HG02885 (cell line): ENCODE measurements around the gene PIP5K1C.

Source experiments
- ATAC-seq: cut with Tn5 transposase; IDR thresholded peaks from one replicate; pipeline ENCODE4 v1.9.1; 2021; ENCODE audit warnings: mild to moderate bottlenecking; ENCODE audit not compliant: unreplicated experiment, poor library complexity

Gene PIP5K1C

GRCh38 chr19:3721887-3722442 is 21.7 kb upstream of the PIP5K1C start:
- ATAC-seq = no peak

GRCh38 chr19:3721131-3721886 is 21.0 kb upstream of the PIP5K1C start:
- no peak for ATAC-seq

DNA sequence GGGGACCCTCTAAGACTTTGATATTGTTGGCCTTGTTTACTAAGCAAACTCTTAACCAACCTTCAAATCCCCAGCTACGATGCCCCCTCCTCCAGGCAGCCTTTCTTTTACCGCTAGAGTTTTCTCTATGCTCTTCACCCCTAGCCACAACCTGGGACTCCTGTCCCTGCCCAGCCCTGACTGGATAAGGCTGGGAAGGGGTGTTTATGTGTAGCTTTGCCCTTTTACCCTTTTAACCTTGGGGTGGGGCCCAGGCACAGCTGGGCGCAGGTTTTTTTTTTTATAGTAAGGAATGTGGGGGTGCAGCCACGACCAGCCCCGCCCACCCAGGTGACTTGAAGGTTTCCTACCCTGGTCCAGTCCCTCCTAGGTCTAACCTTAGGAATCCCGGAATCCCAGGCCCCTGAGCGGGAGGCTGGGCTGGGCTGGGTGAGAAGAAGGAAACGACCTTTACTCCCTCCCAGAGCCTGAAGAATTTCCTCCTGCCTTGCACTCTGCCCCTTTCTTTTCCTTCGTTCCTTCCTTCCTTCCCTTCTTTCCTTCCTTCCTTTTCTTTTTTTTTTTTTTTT is 20.2 kb upstream of the PIP5K1C start:
- no peak for ATAC-seq

GRCh38 chr19:3719868-3720267 is 19.6 kb upstream of the PIP5K1C start:
- no peak for ATAC-seq

- no peak for ATAC-seq
Observed at GRCh38 chr19:3716147-3716668, 15.9 kb upstream of the PIP5K1C start.

DNA sequence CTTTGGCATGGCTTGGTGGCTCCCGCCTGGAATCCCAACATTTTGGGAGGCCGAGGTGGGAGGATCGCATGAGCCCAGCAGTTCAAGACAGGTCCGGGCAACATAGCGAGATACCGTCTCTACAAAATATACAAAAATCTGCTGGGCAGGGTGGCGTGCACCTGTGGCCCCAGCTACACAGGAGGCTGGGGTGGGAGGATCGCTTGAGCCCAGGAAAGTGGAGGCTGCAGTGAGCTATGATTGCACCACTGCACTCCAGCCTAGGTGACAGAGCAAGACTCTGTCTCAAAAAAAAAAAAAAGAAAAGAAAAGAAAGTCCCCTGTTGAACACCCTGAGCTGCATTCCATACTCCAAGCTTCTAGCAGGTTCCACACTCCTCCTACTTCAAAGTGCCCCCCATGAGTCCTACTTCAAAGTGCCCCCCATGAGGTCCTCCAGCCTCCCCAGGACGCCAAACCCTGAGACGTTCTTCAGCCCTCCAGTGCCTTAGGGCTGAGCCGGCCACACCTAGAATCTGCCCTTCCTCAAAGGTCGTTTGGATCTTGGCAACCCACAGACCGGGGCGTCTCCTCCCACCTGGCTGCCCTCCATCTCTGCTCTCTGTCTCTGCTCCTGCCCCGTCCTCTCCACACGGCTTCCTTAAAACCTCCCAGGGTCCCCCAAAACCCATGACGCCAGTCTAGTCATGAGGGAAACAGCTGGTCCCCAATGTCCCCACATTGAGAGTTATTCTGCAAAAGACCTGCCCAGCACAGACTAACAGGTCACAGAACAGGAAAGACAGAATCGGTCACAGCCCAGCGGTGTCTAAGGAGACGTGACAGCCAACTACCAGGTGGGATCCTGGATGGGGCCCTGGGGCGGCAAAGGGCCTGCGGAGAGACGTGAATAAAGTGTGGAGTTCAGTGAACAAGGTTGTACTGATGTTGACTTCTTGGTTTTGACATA is 12.7 kb upstream of the PIP5K1C start:
- ATAC-seq = no peak

GRCh38 chr19:3710265-3710812 is 10.1 kb upstream of the PIP5K1C start:
- no peak for ATAC-seq

DNA sequence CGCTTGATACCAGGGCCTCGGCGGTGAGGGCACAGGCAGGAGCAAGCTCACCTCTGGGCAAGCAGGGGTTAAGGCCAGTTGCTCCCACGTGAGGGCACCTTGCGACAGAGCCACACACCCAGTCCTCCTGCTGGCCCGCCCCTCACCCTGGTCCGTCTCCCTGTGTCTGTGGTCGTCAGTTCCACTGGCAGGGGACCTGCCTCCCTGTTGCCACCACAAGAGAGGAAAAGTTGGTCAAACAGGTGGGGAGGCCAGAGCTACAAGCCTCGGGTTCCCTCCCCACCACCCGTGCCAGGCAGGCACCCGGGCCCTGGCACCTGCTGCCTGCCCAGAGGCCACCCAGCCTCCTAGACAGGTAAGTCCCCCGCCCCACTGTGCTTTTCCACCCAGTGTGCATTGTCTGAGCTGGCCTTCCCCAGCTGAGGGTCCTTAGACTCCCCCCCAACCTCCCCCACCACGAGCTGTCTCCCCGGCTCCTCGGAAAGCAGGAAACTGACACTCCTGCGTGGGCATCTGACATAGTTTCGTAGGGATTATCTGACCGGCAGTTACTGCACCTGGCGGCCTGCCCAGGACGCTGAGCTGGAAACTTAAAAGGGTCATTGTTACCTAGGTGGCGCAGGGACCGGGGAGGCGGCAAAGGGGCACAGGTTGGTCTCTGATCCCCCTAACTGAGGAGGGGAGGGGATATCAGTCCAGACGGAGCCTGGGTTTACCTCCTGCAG is 8.1 kb upstream of the PIP5K1C start, which contains the start of gene TJP3:
Gene TJP3, plus strand, starts transcription at position 178 of the 725 bp plus-strand sequence. CDS start 20,049 bp downstream, outside the sequence.
- no peak for ATAC-seq

- no peak for ATAC-seq
Observed at GRCh38 chr19:3707868-3708206, 7.6 kb upstream of the PIP5K1C start.

DNA sequence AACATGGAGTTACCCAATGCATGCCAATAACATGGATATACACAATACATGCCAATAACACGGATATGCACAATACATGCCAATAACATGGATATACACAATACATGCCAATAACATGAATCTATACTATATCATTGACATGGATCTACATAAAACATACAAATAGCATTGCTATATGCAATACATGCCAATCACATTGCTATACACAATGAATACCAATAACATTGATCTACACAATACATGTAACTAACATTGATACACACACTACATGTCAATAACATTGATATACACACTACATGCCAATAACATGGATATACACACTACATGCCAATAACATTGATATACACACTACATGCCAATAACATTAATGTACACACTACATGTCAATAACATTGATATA is 932 bp upstream of the PIP5K1C start:
- ATAC-seq = no peak

- peak; percentile 13 for ATAC-seq
Observed at GRCh38 chr19:3699741-3700241, 477 bp downstream of the PIP5K1C start.

DNA sequence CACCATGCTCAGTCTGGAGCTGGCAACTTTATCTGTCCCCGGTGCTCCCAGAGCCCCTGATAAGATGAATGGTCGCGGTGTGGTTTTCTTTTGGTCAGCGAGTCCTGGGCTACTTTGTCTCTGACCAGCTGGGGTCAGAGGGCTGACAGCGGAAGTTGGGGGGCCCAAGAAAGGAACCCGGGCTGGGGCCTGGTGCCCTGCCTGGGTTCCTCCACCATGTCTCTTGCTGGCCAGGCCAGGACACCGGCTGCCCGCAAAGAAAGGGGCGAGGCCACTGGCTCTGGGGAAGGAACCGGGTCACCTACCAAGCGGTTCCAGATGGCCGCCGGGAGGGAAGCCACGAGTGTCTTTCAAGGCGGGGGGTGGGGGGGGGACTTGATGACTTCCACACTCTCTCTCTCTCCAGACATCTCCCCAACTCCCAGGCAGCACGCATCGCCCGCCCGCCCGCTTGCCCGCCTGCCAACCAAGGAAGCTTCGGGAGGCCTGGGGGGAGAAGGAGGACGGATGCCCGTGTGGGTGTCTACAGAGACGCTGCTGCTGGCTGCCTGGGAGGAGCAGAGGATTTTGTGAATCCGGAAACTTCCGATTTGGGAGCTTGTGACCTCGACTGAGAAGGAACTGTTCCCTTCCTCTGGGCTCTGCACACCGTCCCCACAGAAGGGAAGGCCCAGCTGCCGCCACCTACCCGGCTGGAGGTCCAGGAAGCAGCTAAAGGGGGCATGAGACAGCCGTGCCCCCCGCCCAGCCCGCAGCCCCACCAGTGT is 1.1 kb downstream of the PIP5K1C start:
- no peak for ATAC-seq

GRCh38 chr19:3698386-3698950 is 1.8 kb downstream of the PIP5K1C start:
- no peak for ATAC-seq

DNA sequence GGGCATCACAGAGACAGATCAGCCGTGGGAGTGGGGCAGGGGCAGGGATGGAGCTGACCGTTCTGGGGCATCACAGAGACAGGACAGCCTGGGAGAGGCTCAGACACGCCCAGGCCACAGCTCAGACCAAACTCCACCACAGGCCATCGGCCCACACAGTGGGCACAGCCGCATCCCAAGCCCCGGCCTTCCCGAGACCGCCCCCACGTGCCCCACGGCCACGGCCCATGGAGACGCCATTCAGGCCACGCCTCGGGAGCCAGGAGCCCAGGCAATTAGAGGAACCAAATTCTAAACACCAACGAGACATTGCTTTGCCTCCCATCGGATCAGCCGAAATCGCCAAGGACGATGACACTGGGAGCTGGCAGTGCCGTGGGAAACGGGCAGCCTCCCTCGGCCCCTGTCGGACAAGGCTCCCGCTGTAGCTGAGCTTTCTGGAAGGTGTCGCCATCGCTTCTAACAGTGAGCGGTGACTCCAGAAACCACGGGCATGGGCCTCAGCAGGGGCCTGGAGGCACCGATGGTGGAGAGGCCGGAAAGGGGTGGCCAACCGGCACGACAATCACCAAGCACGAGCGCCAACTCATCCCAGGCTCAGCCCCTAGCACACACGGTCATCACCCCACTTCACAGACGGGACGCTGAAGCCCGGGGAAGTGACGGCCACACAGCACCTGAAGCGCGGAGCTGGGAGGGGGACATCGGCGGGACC is 2.4 kb downstream of the PIP5K1C start:
- ATAC-seq = no peak

DNA sequence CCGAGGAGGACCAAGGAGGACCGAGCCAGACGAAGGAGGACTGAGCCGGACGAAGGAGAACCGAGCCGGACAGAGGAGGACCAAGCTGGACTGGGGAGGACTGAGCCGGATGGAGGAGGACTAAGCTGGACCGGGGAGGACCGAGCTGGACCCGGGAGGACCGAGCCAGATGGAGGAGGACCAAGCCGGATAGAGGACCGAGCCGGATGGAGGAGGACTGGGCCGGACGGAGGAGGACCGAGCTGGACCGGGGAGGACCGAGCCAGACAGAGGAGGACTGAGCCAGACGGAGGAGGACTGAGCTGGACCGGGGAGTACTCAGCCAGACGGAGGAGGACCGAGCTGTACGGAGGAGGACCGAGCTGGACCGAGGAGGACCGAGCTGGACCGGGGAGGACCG is 3.2 kb downstream of the PIP5K1C start:
- no peak for ATAC-seq

DNA sequence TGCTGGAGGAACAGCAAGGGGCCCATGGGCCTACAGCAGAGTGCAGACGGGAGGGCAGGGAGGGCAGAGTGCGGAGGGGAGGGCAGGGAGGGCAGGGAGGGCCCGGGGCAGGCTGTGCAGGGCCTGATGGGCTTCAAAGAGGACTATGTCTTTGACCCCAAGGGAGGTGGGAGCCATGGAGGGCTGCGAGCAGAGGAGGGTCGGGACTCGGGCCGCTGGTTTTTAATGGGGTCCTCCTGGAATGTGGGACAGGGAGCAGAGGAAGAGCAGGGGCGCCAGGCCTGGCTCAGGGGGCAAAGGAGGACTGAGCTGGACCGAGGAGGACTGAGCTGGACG is 3.6 kb downstream of the PIP5K1C start:
- ATAC-seq = no peak

GRCh38 chr19:3695986-3696659 is 4.1 kb downstream of the PIP5K1C start:
- no peak for ATAC-seq
